ENCODE measurements around the gene ZNF664.
A peak's percentile ranks its signal among the peaks of the same experiment; 100 is the strongest.

ZNF664 gene

GRCh38 chr12:124035163-124035562 lies 62.1 kb downstream of the ZNF664 start:
- no peak for TF ChIP-seq ZFX (IDR thresholded peaks at IDR 0.05; ENCODE audit: borderline replicate concordance)
- TF ChIP-seq, protein P1, sequence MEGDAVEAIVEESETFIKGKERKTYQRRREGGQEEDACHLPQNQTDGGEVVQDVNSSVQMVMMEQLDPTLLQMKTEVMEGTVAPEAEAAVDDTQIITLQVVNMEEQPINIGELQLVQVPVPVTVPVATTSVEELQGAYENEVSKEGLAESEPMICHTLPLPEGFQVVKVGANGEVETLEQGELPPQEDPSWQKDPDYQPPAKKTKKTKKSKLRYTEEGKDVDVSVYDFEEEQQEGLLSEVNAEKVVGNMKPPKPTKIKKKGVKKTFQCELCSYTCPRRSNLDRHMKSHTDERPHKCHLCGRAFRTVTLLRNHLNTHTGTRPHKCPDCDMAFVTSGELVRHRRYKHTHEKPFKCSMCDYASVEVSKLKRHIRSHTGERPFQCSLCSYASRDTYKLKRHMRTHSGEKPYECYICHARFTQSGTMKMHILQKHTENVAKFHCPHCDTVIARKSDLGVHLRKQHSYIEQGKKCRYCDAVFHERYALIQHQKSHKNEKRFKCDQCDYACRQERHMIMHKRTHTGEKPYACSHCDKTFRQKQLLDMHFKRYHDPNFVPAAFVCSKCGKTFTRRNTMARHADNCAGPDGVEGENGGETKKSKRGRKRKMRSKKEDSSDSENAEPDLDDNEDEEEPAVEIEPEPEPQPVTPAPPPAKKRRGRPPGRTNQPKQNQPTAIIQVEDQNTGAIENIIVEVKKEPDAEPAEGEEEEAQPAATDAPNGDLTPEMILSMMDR (IDR thresholded peaks at IDR 0.05), result no peak
- no peak overlapping the region for H3K27ac ChIP-seq

DNA sequence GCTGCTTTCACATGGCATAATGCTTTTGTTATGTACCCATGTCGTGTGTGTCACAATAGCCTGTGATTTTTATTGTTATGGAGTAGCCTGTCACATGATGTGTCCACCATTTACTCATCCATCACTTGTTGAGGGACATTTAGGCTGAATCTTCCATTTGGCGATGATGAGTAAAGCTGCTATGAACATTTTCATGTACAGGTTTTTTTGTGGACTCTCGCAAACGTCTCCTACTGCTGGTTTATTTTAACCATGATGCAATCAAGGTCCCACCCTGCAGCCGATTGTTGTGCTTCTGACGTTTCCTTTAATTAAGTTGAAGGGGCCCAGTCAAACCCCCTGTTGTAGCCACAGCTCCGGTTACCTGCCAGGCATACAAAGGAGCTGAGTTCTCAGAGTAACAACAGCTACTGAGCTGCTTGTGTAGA lies 63.2 kb downstream of the ZNF664 start:
- TF ChIP-seq ZFX (IDR thresholded peaks at IDR 0.05; ENCODE audit: borderline replicate concordance), result no peak
- TF ChIP-seq, protein P1 (IDR thresholded peaks at IDR 0.05), result no peak
- H3K27ac ChIP-seq, result no peak overlapping the region

GRCh38 chr12:124036657-124037109 lies 63.7 kb downstream of the ZNF664 start:
- no peak overlapping the region for H3K27ac ChIP-seq
- TF ChIP-seq, protein P1 (IDR thresholded peaks at IDR 0.05), result peak; percentile 97
- TF ChIP-seq ZFX (IDR thresholded peaks at IDR 0.05; ENCODE audit: borderline replicate concordance), result no peak

DNA sequence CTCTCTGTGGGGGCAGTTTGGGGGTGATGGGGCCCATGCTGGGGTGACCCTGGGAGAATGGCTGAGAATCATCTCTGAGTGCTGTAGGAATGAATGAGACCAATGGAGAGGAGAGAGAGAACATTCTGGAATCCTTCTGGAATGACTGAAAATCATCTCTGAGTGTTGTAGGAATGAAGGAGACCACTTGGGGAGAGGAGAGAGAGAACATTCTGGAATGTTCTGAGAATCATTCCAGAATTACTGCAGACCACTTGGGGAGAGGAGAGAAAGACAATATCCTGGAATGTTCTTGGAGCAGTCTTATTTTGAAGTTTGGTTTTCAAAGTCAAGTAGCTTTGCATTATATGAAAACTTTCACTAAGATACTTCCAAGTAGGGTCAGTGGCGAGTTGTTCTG lies 64.3 kb downstream of the ZNF664 start:
- TF ChIP-seq ZFX (IDR thresholded peaks at IDR 0.05; ENCODE audit: borderline replicate concordance), result no peak
- TF ChIP-seq, protein P1 (IDR thresholded peaks at IDR 0.05), result no peak

DNA sequence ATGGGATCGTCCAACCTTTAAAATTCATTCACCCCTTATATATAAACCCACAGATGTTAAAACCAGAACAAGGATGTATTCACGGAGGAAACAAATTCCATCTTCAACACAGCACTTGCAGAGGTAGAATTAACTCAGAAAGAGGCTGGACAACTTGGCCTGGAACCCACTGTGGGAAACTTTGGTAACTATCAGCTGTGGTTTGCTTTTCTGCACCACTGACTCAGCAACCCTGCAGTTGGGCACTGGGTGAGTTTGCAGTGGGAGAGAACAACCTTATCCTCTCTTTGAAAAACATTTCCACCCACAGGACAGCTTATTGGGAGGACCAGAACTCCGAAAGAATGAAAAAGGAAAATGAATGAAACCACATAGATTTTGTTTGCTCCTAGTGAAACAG lies 66.3 kb downstream of the ZNF664 start:
- no peak overlapping the region for H3K27ac ChIP-seq

More for the DNA sequence above, 64.3 kb downstream of the ZNF664 start:
- no peak overlapping the region for H3K27ac ChIP-seq

GRCh38 chr12:124040291-124040690 lies 67.3 kb downstream of the ZNF664 start:
- TF ChIP-seq, protein P1 (IDR thresholded peaks at IDR 0.05), result no peak
- TF ChIP-seq ZFX (IDR thresholded peaks at IDR 0.05; ENCODE audit: borderline replicate concordance), result no peak
- H3K27ac ChIP-seq, result no peak overlapping the region

More for the DNA sequence above, 66.3 kb downstream of the ZNF664 start:
- no peak for TF ChIP-seq ZFX (IDR thresholded peaks at IDR 0.05; ENCODE audit: borderline replicate concordance)
- TF ChIP-seq, protein P1 (IDR thresholded peaks at IDR 0.05), result no peak

GRCh38 chr12:124040737-124041136 lies 67.7 kb downstream of the ZNF664 start:
- TF ChIP-seq, protein P1 (IDR thresholded peaks at IDR 0.05), result no peak
- no peak overlapping the region for H3K27ac ChIP-seq

All from 22Rv1 (cell line).